ENCODE results near the gene SSH2.

DNA sequence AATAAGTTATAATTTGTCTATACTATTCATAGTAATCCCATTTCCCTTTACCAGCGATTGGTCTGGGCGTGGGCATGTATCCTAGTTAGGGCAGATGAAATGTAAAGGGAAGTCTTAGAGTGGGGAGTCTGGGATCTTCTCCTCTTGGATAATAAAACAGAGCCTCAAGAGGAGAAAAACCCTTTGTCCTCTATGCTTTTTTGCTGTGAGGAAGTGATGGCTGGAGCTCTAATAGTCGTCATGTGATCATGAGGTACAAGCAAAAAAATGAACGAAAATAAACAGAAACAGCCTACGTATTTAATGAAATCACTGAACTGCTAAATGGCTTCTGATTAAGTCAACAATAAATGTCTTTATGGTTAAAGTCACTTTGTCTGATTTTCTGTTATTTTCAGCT is 38.2 kb upstream of the SSH2 start:
- TF ChIP-seq, protein P1, sequence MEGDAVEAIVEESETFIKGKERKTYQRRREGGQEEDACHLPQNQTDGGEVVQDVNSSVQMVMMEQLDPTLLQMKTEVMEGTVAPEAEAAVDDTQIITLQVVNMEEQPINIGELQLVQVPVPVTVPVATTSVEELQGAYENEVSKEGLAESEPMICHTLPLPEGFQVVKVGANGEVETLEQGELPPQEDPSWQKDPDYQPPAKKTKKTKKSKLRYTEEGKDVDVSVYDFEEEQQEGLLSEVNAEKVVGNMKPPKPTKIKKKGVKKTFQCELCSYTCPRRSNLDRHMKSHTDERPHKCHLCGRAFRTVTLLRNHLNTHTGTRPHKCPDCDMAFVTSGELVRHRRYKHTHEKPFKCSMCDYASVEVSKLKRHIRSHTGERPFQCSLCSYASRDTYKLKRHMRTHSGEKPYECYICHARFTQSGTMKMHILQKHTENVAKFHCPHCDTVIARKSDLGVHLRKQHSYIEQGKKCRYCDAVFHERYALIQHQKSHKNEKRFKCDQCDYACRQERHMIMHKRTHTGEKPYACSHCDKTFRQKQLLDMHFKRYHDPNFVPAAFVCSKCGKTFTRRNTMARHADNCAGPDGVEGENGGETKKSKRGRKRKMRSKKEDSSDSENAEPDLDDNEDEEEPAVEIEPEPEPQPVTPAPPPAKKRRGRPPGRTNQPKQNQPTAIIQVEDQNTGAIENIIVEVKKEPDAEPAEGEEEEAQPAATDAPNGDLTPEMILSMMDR (IDR thresholded peaks at IDR 0.05): no peak
- TF ChIP-seq POLR2A (IDR thresholded peaks at IDR 0.05): no peak

Measured in ovary (tissue), 3 donors.